HG03342 (cell line): ENCODE results near the gene PRKCE.

ENCODE experiments used
- ATAC-seq: cut with Tn5 transposase; IDR thresholded peaks from one replicate; pipeline ENCODE4 v1.9.1; 2021; ENCODE audit warnings: mild to moderate bottlenecking, moderate library complexity; ENCODE audit not compliant: unreplicated experiment

PRKCE gene

DNA sequence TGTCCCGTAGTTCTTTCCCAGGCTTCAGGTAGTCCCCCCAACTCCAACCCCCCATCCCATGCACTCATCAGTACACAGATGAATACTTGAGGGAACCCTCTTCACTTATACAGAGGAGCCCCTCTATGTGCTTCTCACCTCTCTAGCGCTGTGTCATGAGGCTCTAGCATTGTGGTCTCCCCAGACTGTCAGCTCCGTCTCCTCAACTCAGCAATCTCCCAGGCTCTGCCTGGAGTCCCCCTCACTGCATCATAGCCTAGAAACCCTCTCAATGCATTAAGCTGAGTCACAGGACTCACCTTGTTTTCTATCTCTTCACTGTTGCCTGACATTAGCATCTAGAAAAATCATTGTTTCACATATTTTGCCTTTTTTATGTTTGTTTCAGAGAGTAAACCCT is 20.2 kb upstream of the PRKCE start:
- no peak for ATAC-seq

GRCh38 chr2:45631955-45632354 is 19.5 kb upstream of the PRKCE start:
- no peak for ATAC-seq

GRCh38 chr2:45634223-45634622 is 17.3 kb upstream of the PRKCE start:
- ATAC-seq, result no peak

- ATAC-seq, result no peak
Measured at GRCh38 chr2:45636008-45636407, 15.5 kb upstream of the PRKCE start.

DNA sequence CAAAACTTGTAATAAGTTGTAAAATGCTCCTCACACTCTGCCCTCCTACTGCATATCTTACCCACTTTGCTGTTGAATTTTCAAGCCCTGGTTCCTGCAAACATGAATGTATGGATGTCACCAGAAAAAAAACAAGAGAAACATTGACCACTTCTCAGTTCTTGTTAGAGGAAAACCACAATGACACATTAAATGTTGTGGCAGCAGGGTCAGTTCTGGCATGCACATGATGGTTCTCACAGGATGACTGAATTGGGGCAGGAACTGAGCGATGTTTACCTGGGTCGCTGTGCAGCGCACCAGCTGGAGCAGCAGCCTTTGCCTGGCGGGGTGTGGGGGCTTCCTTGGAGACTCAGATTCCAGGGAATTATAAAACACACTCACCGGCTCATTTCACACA is 14.0 kb upstream of the PRKCE start:
- ATAC-seq, result peak; percentile 83

DNA sequence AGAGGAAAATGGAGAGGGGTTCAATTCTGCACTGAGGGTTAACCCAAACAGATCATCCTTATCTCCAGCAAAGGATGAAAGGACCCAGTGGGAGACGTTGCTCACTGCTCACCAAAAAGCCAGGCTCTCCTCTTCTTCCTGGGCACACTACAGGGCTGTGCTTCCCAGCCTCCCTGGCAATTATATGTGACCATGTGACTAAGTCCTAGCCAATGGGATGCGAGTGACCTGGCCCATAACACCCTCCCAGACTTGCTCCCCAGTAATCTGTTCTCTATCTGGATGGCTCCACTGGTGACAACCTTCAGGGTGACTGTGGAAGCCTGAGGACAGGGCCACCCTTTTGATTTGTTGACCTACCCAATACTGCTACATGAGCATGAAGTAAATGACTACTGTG is 10.9 kb upstream of the PRKCE start:
- ATAC-seq, result no peak

DNA sequence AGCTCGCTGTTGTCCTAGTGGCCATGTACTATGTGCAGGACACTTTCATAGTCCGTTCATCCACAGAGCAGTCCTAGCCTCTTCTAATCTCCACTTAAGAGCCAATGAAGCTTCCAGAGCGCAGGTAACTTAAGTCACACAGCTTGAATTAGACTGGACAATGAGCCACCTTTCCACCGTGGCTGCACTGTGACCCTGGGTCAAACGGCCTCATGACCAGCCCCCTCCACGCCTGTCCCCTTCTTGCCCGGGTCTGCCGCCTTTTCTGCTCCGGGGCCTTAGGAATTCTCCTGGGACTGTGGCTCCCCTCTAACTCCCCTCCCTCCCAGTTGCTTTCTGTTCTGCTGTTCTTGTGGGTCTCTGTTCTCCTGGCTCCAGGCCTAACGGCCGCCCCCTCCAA is 8.4 kb upstream of the PRKCE start:
- no peak for ATAC-seq

- peak; percentile 79 for ATAC-seq
Measured at GRCh38 chr2:45643543-45644542, 7.6 kb upstream of the PRKCE start.

DNA sequence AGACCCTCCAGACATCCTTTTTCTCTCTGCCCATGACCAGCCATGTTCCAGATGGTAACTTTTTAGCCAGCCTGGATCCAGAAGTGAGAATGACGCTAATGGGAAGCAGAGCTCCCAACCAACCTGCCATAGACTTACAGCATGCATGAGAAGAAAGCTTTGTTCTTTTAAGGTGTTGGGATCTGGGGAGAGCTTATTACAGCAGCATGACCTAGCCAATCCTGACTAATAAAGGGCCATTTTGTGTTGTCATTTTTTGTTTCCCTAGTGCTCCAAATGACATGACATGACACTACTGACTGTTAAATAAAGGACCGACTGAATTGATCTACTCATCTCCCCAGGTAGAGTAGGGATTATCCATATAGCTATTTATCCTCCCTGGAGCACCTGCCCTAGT is 5.2 kb upstream of the PRKCE start:
- ATAC-seq, result no peak

- ATAC-seq, result no peak
Measured at GRCh38 chr2:45647356-45647755, 4.1 kb upstream of the PRKCE start.

- no peak for ATAC-seq
Measured at GRCh38 chr2:45647986-45648520, 3.4 kb upstream of the PRKCE start.

GRCh38 chr2:45648636-45649035 is 2.8 kb upstream of the PRKCE start:
- no peak for ATAC-seq

- no peak for ATAC-seq
Measured at GRCh38 chr2:45649462-45649857, 2.0 kb upstream of the PRKCE start.

GRCh38 chr2:45649858-45650811 is 1.3 kb upstream of the PRKCE start:
- ATAC-seq, result peak; percentile 21

DNA sequence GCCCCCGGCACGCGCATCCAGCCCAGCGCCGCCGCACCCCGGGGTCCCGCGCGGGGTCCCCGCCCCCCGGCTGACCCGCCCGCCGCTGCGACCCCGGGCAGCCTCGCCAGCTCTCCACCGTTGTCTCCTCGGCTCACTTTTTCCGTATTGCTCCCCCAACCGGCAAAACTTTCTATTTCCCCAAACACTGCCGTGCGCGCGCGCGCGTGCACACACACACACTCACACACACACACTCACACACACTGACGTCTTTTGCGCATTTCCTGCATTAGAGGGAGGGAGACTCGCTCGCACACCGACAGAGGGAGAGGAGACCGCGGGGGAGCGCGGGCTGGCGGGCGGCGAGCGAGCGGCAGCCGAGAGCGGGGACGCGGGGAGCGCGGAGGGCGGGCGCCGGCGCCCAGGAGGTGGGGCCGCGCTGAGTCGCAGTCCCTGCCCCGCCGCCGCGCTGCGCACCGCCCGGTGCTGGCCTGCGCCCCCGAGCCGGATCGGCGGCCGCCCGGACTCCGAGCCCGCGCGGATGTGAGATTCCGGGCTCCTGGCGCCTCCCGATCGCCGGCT is 542 bp upstream of the PRKCE start:
- peak; percentile 70 for ATAC-seq

DNA sequence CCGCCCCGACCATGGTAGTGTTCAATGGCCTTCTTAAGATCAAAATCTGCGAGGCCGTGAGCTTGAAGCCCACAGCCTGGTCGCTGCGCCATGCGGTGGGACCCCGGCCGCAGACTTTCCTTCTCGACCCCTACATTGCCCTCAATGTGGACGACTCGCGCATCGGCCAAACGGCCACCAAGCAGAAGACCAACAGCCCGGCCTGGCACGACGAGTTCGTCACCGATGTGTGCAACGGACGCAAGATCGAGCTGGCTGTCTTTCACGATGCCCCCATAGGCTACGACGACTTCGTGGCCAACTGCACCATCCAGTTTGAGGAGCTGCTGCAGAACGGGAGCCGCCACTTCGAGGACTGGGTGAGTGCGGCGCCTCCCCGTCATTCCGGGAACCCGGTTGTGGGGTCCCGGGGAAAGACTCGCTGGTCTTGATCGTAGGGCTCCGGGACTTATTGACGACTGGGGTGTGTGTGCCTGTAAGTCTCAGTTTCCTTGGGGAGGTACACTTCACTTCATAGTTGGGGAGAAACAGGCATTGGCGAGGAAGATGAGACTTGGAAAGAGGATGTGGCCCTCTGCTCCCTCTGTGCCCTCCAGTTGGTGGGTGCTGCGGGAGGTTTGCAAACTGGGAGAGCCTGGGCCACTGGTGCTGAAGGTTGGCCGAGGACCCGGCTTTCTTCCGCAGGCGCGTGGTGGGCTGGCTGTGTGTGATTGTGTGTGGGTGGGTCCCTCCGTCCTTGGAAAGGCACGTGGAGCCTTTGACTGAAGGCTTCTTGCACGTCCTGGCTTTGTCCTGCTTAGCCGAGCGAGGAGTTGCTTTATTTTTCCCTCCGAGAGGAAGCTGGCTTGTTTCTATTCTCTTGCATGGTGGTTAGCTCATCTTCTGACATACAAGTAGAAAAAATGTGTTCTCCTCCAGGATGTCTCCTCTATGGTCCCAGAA is 886 bp downstream of the PRKCE start:
- no peak for ATAC-seq

DNA sequence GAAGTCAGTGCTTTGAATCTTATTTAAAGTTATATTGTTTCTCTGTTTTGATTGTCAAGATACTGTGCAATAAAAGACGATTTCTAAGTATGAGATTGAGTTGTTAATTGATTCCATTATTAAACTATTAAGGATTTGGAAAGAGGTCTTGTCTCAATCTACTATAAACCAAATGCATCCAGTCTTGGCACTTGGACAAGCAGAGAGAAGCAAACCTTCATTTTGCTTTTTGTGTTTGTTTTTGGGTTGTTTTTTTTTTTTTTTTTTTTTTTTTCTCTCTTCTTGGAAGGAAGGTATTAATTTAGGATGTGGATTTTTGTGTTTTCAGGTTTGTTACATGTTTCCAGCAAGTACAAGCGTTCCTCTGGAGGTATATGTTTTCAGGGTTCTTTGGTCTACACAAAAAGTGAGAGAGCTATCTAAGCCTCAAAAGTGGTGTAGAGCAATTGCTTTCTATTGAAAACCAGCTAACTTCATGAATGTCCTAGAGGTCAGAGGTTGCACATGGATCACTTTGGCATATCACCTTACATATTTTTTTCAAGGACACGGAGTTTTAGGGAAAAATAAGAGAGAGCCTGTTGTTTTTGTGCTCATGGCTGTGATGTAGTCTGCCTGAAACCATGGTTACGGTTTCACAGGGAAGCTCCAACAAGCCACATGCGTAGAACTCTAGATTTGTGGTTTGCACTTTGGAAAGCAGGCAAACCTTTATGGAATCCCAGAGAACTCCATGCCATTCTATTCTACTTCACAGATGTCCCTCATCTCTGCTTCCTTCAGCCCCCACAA is 1.8 kb downstream of the PRKCE start:
- no peak for ATAC-seq

DNA sequence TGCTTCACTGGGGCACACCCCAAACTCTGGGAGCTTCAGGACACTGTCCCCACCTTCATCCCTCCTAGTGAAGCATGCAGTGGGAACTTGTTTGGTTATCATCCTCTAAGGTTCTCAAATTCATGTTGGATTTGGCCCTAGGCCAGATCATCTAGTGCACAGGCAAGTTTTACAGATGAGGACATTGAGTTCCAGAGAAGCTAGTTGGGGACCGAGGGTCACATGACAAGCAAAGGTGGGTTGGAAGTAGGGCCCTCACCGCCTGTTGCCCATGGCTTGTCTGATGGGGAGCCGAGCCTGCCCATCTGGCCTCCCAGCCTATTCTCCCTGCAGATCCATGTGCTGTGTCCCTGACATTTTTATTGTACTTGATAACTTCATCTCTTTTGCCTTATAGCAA is 2.8 kb downstream of the PRKCE start:
- ATAC-seq, result no peak

GRCh38 chr2:45661828-45662227 is 10.4 kb downstream of the PRKCE start:
- no peak for ATAC-seq
